Measurements from ENCODE around the gene THAP10. TPM values are rescaled to one million over a fixed set of nuclear protein-coding genes. Genes with fewer than 3 reads are reported as not detected.
"Not testable (repeated sequence)": the region's sequence is repeated elsewhere in the genome, so short reads cannot be mapped to it uniquely, and the experiment has no call there.

THAP10 gene
- polyA plus RNA-seq, 3 donors: 6.6 to 10.4 (median 7.9) TPM

DNA sequence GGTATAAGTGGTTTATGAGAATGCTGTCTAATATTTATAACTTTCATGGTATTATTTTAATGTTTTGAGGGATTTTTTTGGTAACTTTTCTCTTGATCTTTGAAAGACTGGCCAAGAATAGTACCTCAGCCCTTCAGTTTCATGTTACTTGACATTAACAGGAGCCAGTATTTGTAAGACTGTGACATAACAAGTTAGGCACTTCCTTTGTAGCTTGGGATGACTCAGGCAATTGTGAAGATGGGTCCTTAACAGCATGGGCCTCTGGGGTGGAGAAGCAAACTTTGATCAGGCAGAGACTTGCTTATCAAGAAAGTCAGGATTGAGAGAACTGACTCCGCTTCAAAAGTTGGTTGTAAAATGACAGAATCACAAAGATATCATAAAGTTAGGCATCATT, 9.9 kb upstream of the THAP10 start:
- no peak for DNase-seq (ENCODE audit: extremely low read depth in 1 of 11, low read depth in 9 of 11, low spot score in 4 of 11)

GRCh38 chr15:70892912-70893560, 803 bp upstream of the THAP10 start:
- DNase-seq (ENCODE audit: extremely low read depth in 1 of 11, low read depth in 9 of 11, low spot score in 4 of 11): peak in 5 of 11 donors; percentile 17 to 62 (median 37)

GRCh38 chr15:70882361-70882760, 9.9 kb downstream of the THAP10 start:
- DNase-seq (ENCODE audit: extremely low read depth in 1 of 11, low read depth in 9 of 11, low spot score in 4 of 11): no peak

- no peak for DNase-seq (ENCODE audit: extremely low read depth in 1 of 11, low read depth in 9 of 11, low spot score in 4 of 11)
Observed at GRCh38 chr15:70880781-70881180, 11.5 kb downstream of the THAP10 start.

- DNase-seq (ENCODE audit: extremely low read depth in 1 of 11, low read depth in 9 of 11, low spot score in 4 of 11): peak in 1 of 11 donors; percentile 21
Observed at GRCh38 chr15:70879401-70879800, 12.8 kb downstream of the THAP10 start.

DNA sequence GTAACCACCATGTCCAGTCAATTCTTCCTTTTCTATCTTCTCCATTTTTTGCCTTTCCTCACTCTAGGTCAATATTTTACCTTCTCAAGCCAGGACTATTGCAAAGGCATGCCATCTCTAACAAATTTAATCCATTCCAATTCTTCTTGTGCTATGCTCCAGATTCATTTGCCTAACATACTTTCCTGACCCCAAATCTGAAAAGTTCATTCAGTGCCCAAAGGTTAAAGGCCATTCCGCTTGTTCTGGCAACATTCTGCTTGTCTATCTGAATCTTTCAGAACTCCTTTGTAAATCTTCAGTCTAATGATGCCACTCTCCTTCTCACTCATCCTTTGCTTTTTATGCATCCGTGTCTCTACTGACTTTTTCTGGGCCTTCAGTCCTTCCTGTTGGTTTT, 15.6 kb downstream of the THAP10 start:
- no peak for DNase-seq (ENCODE audit: extremely low read depth in 1 of 11, low read depth in 9 of 11, low spot score in 4 of 11)

DNA sequence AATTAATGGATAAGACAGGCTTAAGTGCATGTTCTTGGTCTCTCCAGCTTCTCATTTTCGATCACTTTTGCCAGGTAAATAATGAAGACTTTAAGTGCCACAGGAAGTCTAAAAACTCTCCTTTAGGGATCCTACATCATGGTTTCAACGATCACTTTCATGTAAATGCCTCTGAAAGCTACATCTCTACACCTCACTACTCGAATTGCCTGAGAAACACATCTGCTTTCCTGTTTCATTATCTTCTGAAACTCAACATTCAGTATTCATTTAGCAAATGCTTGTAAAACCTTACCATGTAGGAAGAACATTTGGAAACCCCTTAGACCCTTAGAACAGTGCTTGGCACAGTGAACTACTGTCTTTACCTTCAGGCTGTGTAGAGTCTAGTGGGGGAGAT, 16.2 kb downstream of the THAP10 start:
- DNase-seq (ENCODE audit: extremely low read depth in 1 of 11, low read depth in 9 of 11, low spot score in 4 of 11): no peak

GRCh38 chr15:70875001-70875782, 17.0 kb downstream of the THAP10 start:
- peak in 1 of 11 donors; percentile 22 for DNase-seq (ENCODE audit: extremely low read depth in 1 of 11, low read depth in 9 of 11, low spot score in 4 of 11)

DNA sequence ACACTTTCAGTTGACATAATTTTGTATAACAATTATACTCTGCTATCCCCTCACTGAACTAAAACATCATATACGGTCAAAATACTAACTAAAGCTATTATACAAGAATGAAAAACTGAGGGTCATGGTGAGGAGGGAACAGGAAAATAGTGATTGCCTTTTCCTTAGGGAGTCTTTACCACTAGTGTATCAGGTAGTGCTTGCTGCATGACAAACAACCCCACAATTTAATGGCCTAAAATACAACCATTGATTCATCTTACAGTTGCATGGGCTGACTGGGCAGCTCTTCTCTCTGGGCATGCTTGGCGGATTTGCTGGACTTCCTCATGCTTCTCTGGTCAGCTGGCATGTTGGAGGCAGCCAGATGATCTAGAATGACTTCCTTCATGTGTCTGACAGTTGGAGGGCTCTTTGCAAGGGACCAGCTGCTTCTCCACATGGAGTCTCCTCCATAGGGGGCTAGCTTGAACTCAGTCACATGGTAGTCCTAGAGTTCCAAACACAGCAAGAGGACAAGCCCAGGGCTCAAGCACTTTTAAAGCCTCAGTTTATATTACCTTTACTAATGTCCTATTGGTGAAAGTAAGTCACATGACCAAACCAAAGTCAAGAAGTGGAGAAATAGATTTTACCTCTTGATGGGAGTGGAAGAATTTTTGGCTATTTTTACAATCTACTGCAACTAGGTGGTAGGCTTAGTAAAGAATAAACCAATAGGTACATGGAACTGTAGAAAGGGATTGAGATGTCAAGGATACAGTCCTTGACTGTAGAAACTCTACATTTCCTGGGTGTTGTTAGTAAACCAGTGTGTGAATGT, 18.8 kb downstream of the THAP10 start:
- no peak for DNase-seq (ENCODE audit: extremely low read depth in 1 of 11, low read depth in 9 of 11, low spot score in 4 of 11)

GRCh38 chr15:70871490-70871889, 20.7 kb downstream of the THAP10 start:
- DNase-seq (ENCODE audit: extremely low read depth in 1 of 11, low read depth in 9 of 11, low spot score in 4 of 11): not testable (repeated sequence)

- no peak for DNase-seq (ENCODE audit: extremely low read depth in 1 of 11, low read depth in 9 of 11, low spot score in 4 of 11)
Observed at GRCh38 chr15:70870051-70870450, 22.2 kb downstream of the THAP10 start.

- no peak for DNase-seq (ENCODE audit: extremely low read depth in 1 of 11, low read depth in 9 of 11, low spot score in 4 of 11)
Observed at GRCh38 chr15:70869346-70869745, 22.9 kb downstream of the THAP10 start.

- DNase-seq (ENCODE audit: extremely low read depth in 1 of 11, low read depth in 9 of 11, low spot score in 4 of 11): peak in 1 of 11 donors; percentile 8
Observed at GRCh38 chr15:70867911-70868467, 24.2 kb downstream of the THAP10 start.

GRCh38 chr15:70866982-70867641, 25.1 kb downstream of the THAP10 start:
- no peak for DNase-seq (ENCODE audit: extremely low read depth in 1 of 11, low read depth in 9 of 11, low spot score in 4 of 11)

DNA sequence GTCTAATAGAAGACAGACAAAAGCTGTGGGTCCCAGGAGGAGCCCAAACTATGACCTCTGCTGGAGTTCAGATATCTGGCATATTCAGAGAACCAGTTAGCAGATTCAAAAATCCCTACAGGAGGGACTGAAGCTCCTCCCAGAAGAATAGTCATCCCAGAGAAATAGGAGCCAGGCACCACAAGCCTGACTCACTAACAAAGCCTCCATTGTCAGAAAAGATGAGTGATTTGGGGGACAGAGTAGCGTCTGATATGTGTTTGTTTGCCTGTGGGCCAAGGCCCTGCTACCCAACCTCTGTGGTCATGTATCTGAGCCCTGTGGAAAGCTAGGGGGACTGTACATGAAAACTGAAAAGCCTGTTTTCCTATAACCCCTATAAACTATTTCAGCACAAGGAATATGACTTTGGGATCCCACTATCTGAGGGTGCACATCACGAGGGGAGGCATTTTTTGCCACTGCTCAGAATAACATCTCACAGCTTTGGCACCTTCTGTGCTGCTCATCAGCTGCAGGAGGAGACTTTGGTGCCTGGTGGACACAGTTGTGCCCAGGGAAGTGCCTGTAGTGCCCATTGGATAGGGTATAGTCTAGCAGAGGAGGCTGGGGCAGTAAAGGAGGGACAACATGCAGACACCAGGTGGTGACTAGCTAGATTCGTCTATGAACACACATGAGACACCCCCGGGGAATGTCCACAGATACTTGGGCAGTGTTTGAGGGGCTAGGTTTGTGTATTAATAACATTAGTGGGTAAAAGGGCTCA, 28.6 kb downstream of the THAP10 start:
- DNase-seq (ENCODE audit: extremely low read depth in 1 of 11, low read depth in 9 of 11, low spot score in 4 of 11): no peak

DNA sequence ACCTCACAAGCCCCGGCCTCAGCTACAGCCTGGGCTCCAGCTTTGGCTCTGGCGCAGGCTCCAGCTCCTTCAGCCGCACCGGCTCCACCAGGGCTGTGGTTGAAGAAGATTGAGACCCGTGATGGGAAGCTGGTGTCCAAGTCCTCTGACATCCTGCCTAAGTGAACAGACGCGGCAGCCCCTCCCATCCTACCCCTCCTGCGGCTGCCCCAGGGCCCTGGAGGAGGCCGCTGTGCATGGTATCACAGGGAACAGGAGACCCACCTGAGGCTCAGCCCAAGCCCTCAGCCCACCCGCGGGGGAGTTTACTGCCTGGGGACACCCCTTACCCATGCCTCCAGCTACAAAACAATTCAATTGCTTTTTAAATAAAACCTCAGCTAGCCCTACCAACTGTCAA, 32.2 kb downstream of the THAP10 start:
- DNase-seq (ENCODE audit: extremely low read depth in 1 of 11, low read depth in 9 of 11, low spot score in 4 of 11): no peak

GRCh38 chr15:70859322-70859908, 32.8 kb downstream of the THAP10 start:
- DNase-seq (ENCODE audit: extremely low read depth in 1 of 11, low read depth in 9 of 11, low spot score in 4 of 11): no peak
